Panc1 (cell line): Measurements from ENCODE around the gene ALKBH7. TPM values are rescaled to one million over a fixed set of nuclear protein-coding genes. Genes with fewer than 3 reads are reported as not detected.

Experiments
- ATAC-seq: fragments of 200-7000 bp; cut with Tn5 transposase; 2 replicates; pipeline ENCODE4 v1.9.1; 2020; ENCODE audit warnings: mild to moderate bottlenecking, moderate library complexity
- BruUV-seq: library from RNA; stranded (reverse); fragments of 400-500 nt; replicated peaks from 2 replicates; lab custom pipeline; 2021; lab: Mats Ljungman, UMichigan
- CTCF ChIA-PET: fragments of 300-600 bp; sonication (Branson Sonifier 250); formaldehyde crosslinking; loops from one replicate; lab custom pipeline; 2022; ENCODE audit warnings: antibody characterized with exemption; lab: Charles Lee
- POLR2A ChIA-PET: fragments of 300-600 bp; sonication (Branson Sonifier 250); formaldehyde crosslinking; loops from one replicate; lab custom pipeline; 2022; ENCODE audit warnings: antibody characterized with exemption; lab: Charles Lee
- DNase-seq: peaks from one replicate; pipeline ENCODE4 v3.0.0-alpha.2; 2010; ENCODE audit warnings: low read depth, low spot score
- H3K27ac ChIP-seq: 2 replicates; pipeline ENCODE4 v1.5.1; 2011; ENCODE audit warnings: mild to moderate bottlenecking, low read length, inconsistent platforms
- H3K27me3 ChIP-seq: fragments of 200-500 bp; sonication (Bioruptor generic); 2 replicates; pipeline ENCODE4 v1.6.0; 2014; ENCODE audit warnings: low read length, inconsistent platforms; ENCODE audit not compliant: control insufficient read depth, insufficient read depth
- H3K36me3 ChIP-seq: fragments of 200-500 bp; sonication (Bioruptor generic); 2 replicates; pipeline ENCODE4 v1.5.1; 2014; ENCODE audit warnings: inconsistent platforms, mild to moderate bottlenecking, low read length, moderate library complexity; ENCODE audit not compliant: control insufficient read depth, insufficient read depth
- H3K4me1 ChIP-seq: 2 replicates; pipeline ENCODE4 v1.5.1; 2011; ENCODE audit warnings: inconsistent platforms, mild to moderate bottlenecking, low read length, moderate library complexity; ENCODE audit not compliant: control insufficient read depth, insufficient read depth
- H3K4me3 ChIP-seq, 2 experiments: 2 replicates each; pipeline ENCODE4 v1.5.1; 2011 to 2012; ENCODE audit warnings: low read depth in 2 of 2, low read length in 2 of 2, mild to moderate bottlenecking in 2 of 2, inconsistent platforms in 1 of 2, moderate library complexity in 1 of 2
- H3K9me3 ChIP-seq: fragments of 200-500 bp; sonication (Bioruptor generic); 2 replicates; pipeline ENCODE4 v1.5.1; 2014; ENCODE audit warnings: low read depth, mild to moderate bottlenecking, inconsistent platforms, low read length, moderate library complexity; ENCODE audit not compliant: control insufficient read depth, insufficient read depth
- CTCF ChIP-seq: fragments of 450-650 bp; IDR thresholded peaks from 2 replicates; pipeline ENCODE4 v1.5.1; 2017; ENCODE audit warnings: mild to moderate bottlenecking
- POLR2AphosphoS5 ChIP-seq: IDR thresholded peaks from 2 replicates; pipeline ENCODE4 v1.6.1; 2012; ENCODE audit warnings: mild to moderate bottlenecking, low read depth, low read length, moderate library complexity
- REST ChIP-seq, 2 experiments: IDR thresholded peaks; 2 replicates each; pipeline ENCODE4 v1.6.1; 2011 to 2012; ENCODE audit warnings: low read depth in 2 of 2, control low read depth in 1 of 2, low read length in 1 of 2, mild to moderate bottlenecking in 1 of 2, moderate library complexity in 1 of 2; ENCODE audit not compliant: insufficient read depth in 1 of 2
- SIN3A ChIP-seq: IDR thresholded peaks from 2 replicates; pipeline ENCODE4 v1.6.1; 2012; ENCODE audit warnings: low read depth, mild to moderate bottlenecking, low read length, moderate library complexity, borderline replicate concordance; ENCODE audit not compliant: insufficient read depth
- TCF7L2 ChIP-seq: IDR thresholded peaks from 2 replicates; pipeline ENCODE4 v1.6.1; 2011; ENCODE audit warnings: mild to moderate bottlenecking, low read depth, low read length, inconsistent platforms
- in situ Hi-C: cut with HindIII; loops from 2 replicates; pipeline ENCODE4 v1.10.0; 2016; ENCODE audit warnings: low sequenced_read_pairs, low pct_unique_long_range_greater_than_20kb
- intact Hi-C: fragments of 100-400 bp; cut with micrococcal nuclease; formaldehyde crosslinking; loops from one replicate; pipeline ENCODE4 v1.10.0; 2022; ENCODE audit not compliant: unreplicated experiment
- total RNA-seq: library from RNA; stranded (reverse); gene quantifications from one replicate; pipeline ENCODE4 v1.2.1, GENCODE V29; 2021; ENCODE audit not compliant: unreplicated experiment

The ALKBH7 gene
- total RNA-seq, 1 experiment from 2014 or later, result 65.0 TPM

- CTCF ChIA-PET, result interaction anchor here (1.0 kb wide), 1 partner anchor 8 kb away, joined by 5 read pairs; no protein-coding TSS in a partner anchor
- H3K9me3 ChIP-seq, result no peaks in the 10 kb centered on the region
- DNase-seq, result no peak
- BruUV-seq, result no TSS peak
- H3K4me1 ChIP-seq, result no peaks in the 10 kb centered on the region
- TF ChIP-seq TCF7L2 (no peak), SIN3A (no peak), CTCF (no peak), REST (IDR thresholded peaks at IDR 0.05; ENCODE audit: insufficient read depth in 1 of 2, low read depth in 2 of 2, low read length in 1 of 2) (no peak), POLR2AphosphoS5 (no peak)
- intact Hi-C loops (no loop called here), in situ Hi-C loops (no loop called here)
- H3K27me3 ChIP-seq, result no peaks in the 10 kb centered on the region
- POLR2A ChIA-PET, result interaction anchor here (0.5 kb wide), 1 partner anchor 45 kb away, joined by 3 read pairs; no protein-coding TSS in a partner anchor
- no peaks in the 10 kb centered on the region for H3K36me3 ChIP-seq
- no peak within 1 kb of the TSS for H3K27ac ChIP-seq
- 0 out of 2 replicates have a peak, but pooled peaks have one; percentile 38 for ATAC-seq
- H3K4me3 ChIP-seq, result no peak within 1 kb of the TSS
Observed at GRCh38 chr19:6333439-6333838, 39.2 kb upstream of the ALKBH7 start, which contains the start of gene ACER1. ACER1 (minus strand) TSS chr19:6333612; CDS start chr19:6333551, 61 bp downstream.

- no peaks in the 10 kb centered on the region for H3K27me3 ChIP-seq
- ATAC-seq (no peak), DNase-seq (no peak)
- H3K4me1 ChIP-seq, result no peaks in the 10 kb centered on the region
- no peak overlapping the region for H3K27ac ChIP-seq
- ChIA-PET POLR2A (no interaction called here), CTCF (no interaction called here)
- in situ Hi-C loops (no loop called here), intact Hi-C loops (no loop called here)
- H3K4me3 ChIP-seq, result no peak overlapping the region
- H3K9me3 ChIP-seq, result no peaks in the 10 kb centered on the region
- H3K36me3 ChIP-seq, result no peaks in the 10 kb centered on the region
- no TSS peak for BruUV-seq
- TF ChIP-seq REST (IDR thresholded peaks at IDR 0.05; ENCODE audit: insufficient read depth in 1 of 2, low read depth in 2 of 2, low read length in 1 of 2), result no peak
- no peak for TF ChIP-seq SIN3A
- TF ChIP-seq TCF7L2, result no peak
- no peak for TF ChIP-seq POLR2AphosphoS5
- no peak for TF ChIP-seq CTCF
Observed at GRCh38 chr19:6334490-6335285, 37.9 kb upstream of the ALKBH7 start.
